ENCODE data around the gene PLXDC2.

DNA sequence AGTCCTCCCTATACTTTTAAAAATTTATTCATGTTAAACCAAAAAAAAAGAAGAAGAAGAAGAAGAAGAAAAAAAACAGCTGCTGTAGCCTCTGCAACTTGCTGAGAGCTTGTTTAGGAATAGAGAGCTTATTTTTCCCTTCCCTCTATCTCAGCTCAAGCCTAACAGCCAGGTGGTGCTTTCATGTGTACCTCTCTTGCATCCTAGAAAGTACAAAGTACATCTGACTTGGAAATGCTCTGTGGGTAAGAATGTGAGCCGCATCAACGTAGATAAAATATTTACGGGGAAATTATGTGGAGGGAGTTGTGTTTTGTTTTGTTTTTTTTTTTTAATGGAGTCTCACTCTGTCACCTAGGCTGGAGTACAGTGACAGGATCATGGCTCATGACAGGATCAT lies 99.6 kb downstream of the PLXDC2 start:
- TF ChIP-seq MXI1 (IDR thresholded peaks at IDR 0.05; ENCODE audit: low read depth, low read length) (no peak), BHLHE40 (IDR thresholded peaks at IDR 0.05; ENCODE audit: borderline replicate concordance in 1 of 2, low read depth in 2 of 2, low read length in 1 of 2) (no peak), POLR2A (IDR thresholded peaks at IDR 0.05; ENCODE audit: low read depth, low read length) (no peak), ZNF274 (IDR thresholded peaks at IDR 0.05; ENCODE audit: insufficient read depth, insufficient read length) (no peak), HDAC2 (IDR thresholded peaks at IDR 0.05) (no peak), CBFB (IDR thresholded peaks at IDR 0.05; ENCODE audit: low read depth) (no peak), POU2F2 (IDR thresholded peaks at IDR 0.05; ENCODE audit: borderline replicate concordance, low read depth, low read length) (no peak), LARP7 (IDR thresholded peaks at IDR 0.05) (no peak)
- TF ChIP-seq, protein P1, sequence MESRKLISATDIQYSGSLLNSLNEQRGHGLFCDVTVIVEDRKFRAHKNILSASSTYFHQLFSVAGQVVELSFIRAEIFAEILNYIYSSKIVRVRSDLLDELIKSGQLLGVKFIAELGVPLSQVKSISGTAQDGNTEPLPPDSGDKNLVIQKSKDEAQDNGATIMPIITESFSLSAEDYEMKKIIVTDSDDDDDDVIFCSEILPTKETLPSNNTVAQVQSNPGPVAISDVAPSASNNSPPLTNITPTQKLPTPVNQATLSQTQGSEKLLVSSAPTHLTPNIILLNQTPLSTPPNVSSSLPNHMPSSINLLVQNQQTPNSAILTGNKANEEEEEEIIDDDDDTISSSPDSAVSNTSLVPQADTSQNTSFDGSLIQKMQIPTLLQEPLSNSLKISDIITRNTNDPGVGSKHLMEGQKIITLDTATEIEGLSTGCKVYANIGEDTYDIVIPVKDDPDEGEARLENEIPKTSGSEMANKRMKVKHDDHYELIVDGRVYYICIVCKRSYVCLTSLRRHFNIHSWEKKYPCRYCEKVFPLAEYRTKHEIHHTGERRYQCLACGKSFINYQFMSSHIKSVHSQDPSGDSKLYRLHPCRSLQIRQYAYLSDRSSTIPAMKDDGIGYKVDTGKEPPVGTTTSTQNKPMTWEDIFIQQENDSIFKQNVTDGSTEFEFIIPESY (IDR thresholded peaks at IDR 0.05) = no peak
- TF ChIP-seq, protein P2, sequence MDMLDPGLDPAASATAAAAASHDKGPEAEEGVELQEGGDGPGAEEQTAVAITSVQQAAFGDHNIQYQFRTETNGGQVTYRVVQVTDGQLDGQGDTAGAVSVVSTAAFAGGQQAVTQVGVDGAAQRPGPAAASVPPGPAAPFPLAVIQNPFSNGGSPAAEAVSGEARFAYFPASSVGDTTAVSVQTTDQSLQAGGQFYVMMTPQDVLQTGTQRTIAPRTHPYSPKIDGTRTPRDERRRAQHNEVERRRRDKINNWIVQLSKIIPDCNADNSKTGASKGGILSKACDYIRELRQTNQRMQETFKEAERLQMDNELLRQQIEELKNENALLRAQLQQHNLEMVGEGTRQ (IDR thresholded peaks at IDR 0.05; ENCODE audit: borderline replicate concordance, low read depth, low read length) = no peak
- TF ChIP-seq, protein P3, sequence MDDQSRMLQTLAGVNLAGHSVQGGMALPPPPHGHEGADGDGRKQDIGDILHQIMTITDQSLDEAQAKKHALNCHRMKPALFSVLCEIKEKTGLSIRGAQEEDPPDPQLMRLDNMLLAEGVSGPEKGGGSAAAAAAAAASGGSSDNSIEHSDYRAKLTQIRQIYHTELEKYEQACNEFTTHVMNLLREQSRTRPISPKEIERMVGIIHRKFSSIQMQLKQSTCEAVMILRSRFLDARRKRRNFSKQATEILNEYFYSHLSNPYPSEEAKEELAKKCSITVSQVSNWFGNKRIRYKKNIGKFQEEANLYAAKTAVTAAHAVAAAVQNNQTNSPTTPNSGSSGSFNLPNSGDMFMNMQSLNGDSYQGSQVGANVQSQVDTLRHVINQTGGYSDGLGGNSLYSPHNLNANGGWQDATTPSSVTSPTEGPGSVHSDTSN (IDR thresholded peaks at IDR 0.05; ENCODE audit: insufficient replicate concordance, low read depth, low read length) = no peak
- TF ChIP-seq, protein P4, sequence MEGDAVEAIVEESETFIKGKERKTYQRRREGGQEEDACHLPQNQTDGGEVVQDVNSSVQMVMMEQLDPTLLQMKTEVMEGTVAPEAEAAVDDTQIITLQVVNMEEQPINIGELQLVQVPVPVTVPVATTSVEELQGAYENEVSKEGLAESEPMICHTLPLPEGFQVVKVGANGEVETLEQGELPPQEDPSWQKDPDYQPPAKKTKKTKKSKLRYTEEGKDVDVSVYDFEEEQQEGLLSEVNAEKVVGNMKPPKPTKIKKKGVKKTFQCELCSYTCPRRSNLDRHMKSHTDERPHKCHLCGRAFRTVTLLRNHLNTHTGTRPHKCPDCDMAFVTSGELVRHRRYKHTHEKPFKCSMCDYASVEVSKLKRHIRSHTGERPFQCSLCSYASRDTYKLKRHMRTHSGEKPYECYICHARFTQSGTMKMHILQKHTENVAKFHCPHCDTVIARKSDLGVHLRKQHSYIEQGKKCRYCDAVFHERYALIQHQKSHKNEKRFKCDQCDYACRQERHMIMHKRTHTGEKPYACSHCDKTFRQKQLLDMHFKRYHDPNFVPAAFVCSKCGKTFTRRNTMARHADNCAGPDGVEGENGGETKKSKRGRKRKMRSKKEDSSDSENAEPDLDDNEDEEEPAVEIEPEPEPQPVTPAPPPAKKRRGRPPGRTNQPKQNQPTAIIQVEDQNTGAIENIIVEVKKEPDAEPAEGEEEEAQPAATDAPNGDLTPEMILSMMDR (IDR thresholded peaks at IDR 0.05 in 2 of 3, conservative IDR thresholded peaks at IDR 0.05 in 1 of 3; ENCODE audit: control insufficient read depth in 2 of 3, extremely low read depth in 1 of 3, insufficient read depth in 1 of 3, low read depth in 3 of 3, low read length in 3 of 3) = no peak
